CD4-positive, alpha-beta T cell treated with Interleukin-15 for 1 hour (primary cell): ENCODE measurements around the gene SLC13A1.
"Not testable (repeated sequence)": the region's sequence is repeated elsewhere in the genome, so short reads cannot be mapped to it uniquely, and the experiment has no call there.

Experiments used
- DNase-seq: peaks from one replicate; pipeline ENCODE4 v3.0.0-alpha.2; 2020

SLC13A1 gene

DNA sequence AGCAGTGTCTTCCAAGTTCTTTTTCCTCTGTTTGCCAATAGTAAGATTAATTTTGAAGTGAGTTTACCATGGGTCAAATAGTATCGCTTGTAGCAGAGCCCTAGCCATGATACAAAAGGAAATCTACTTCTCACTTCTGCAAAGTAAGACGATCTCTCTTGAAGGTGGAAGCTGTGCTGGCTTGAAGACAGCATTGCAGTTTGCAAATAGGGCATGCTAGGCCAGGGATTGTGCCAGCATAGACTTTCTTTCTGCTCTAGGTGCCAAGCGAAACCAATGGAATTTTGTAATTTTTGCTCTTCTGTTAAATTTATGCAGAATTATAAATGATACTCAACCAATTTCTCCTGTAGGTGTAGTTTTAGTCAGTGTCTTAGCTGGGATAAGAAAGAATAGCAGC is 74.5 kb downstream of the SLC13A1 start:
- DNase-seq, result no peak

DNA sequence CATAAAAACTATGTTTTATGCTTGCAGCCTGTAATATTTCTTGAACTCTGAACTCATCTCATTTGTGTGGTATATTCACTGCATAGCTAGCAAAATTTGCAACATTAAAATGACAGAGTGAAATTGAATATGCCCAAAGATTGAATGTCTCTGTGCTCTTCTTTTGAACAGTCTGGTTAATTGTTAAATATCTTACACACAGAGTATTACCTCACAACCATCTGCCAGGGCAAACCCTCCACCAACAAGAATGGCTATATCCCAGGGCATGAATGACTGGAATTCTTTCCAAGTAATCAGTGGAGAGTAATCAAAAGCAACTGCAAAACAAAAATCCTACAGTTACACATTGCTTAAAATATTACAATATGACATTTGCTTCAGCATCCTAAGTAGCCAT is 76.9 kb downstream of the SLC13A1 start:
- DNase-seq, result no peak

DNA sequence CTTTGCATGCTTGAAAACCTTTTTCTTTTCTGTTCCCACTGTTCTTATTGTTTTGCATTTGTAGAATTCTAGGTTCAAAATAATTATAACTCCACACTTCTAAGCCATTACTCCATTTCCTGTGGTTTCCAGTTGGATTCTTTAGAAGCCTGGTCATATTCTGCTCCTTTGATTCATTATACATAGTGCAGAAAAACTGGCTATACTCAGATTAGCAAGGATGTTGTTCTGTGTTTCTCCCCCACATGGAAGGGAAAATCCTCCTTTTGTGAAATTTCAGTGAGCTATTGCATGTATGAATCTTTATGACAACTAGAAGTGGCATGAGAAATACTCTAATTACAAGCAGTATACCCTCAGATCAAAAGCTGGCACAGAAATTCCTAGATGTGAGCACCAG is 79.5 kb downstream of the SLC13A1 start:
- no peak for DNase-seq

DNA sequence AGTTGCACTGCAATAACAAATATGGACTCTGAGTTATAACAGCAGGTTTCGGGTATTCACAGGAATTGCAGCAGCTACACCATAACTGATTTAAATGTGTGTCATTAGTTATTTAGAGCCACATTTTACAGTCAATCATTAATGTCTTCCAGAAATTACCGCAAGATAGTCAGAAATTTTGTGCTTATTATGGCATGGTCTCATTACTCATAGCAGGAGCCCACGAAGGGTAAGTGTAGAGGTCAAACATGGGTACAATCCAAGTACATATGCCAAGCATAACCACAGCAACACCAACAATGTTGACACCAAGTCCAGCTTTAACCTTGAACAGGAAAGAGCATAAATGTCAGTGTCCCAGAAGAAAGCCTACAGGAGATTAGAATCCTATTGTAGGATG is 84.4 kb downstream of the SLC13A1 start:
- no peak for DNase-seq

DNA sequence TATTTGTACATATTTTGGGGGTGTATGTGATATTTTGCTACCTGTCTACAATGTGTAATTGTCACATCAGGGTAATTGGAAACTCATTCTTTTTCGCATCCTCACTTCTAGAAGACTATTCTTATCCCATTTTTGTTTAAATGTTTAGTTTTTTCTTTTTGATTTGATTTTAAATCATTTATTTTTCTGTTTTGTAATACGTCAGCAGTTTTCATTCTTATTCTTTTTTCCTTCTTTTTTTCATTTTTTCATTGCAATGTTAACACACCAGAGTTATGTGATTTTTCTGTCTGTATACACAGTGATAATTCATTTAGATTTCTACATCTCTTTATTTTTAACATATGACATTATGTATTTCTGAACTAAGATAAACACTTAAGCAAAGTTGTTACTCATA is 85.5 kb downstream of the SLC13A1 start:
- DNase-seq, result no peak

DNA sequence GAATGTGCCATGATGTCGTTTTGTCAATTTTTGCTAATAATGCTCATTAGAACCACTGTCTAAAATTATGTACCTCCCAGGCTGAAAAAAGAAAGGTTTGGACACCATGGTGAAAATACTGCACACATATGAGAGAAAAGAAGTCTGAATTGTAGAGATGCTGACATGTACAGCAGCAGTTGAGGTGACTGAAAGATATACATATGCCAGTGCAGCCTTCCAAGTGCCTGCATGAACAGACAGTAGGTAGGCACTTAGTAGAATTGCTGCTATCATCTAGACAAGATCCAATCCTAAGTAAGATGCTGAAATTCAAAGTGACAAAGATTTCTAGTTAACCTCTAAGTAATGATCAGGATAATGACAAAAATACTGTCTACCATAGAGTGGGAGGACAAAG is 86.9 kb downstream of the SLC13A1 start:
- no peak for DNase-seq

DNA sequence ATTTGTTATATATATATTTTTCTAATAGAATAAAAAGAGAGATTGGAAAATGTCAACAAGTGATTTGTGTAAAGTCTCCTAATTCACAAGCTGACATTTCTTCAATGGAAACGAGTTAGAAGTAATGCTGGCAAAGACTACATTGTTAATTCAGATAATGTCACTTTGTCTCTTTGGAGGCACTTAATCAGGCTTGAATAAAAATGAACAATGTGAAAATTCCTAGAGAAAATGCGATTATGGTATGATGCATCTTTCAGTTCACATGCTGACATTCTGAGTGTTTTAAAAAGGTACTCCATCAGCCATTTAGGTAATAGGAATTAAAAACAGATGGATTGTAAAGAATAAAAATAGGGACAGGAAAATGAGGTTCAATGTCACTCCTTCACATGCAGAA is 100.1 kb downstream of the SLC13A1 start:
- no peak for DNase-seq

DNA sequence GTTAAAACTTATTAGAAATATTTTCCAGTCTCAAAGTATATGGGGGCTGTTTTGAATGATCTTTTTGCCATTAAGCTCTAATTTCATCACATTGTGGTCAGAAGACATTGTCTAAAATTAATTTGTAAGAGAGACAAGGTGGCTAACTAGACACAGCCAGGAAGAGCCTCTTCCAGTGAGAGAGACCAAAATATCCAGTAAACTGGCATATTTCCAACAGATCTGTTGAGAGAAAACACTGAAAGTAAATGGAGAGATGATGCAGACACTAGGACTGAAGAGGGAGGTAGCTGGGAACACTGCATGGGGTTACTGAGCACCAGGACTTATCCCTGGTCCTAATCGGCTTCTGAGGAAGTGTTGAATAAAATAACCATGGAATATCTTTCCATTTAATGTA is 102.8 kb downstream of the SLC13A1 start:
- no peak for DNase-seq

DNA sequence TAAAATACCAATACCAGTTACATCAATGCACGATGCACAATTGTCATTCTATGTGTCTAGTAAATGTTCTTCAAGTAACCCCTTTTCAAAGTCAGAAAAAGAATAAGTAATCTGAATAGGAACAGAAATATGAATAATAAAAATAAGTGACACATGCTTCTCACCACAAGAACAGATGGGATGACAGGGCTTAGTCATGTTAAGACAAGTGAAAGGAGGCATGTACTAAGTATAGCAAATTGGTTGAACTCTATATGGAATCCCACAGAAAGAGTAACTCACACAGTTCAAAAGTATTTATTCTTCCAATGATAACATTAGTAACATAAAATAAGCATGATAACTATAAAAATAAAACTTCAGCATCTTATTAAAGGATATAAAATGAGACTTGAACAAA is 103.3 kb downstream of the SLC13A1 start:
- DNase-seq, result no peak

DNA sequence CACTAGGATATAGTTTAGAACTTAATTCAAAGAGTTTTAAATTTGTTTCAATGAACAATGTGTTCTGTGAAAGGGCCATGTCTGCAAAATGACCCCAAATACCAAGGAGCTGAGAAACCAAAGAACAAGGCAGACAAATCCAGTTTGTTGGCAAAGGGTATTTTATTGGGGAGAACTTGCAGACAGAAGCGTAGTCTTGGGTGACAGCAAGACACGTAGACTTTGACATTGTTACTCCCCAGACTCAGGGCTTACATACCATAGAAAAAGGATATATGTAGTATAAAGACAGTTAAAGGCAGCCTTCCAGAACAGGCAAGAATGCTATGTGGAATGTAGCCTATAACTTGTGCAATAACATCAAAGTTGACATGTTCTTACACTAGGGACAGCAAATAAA is 109.3 kb downstream of the SLC13A1 start:
- no peak for DNase-seq

DNA sequence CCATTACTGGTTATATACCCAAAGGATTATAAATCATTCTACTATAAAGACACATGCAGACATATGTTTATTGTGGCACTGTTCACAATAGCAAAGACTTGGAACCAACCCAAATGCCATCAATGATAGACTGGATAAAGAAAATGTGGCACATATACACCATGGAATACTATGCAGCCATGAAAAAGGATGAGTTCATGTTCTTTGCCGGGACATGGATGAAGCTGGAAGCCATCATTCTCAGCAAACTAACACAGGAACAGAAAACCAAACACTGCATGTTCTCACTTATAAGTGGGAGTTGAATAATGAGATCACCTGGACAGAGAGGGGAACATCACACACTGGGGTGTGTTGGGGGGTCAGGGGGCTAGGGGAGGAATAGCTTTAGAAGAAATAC is 112.9 kb downstream of the SLC13A1 start:
- not testable (repeated sequence) for DNase-seq

DNA sequence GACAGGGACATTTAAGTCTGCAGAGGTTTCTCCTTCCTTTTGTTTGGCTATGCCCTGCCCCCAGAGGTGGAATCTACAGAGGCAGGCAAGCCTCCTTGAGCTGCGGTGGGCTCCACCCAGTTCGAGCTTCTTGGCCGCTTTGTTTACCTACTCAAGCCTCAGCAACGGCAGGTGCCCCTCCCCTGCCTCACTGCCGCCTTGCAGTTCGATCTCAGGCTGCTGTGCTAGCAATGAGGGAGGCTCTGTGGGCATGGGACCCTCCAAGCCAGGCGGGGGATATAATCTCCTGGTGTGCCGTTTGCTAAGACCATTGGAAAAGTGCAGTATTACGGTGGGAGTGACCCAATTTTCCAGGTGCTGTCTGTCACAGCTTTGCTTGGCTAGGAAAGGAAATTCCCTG is 114.9 kb downstream of the SLC13A1 start:
- not testable (repeated sequence) for DNase-seq

DNA sequence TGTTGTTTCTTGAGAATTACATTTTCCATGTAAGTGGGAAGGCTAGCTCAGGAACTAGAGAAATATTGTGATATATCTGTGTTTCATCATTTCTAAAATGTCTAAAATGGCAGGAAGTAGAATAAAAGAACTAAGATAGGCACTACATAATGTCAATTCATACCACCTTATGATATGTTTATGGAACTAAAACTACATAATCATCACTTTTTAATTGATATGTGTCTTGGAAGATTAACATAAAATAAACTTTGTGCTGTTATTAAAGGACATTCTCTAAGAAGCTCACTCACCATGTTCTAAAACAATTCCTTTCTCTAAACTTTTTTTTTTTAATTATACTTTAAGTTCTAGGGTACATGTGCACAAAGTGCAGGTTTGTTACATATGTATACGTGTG is 120.7 kb downstream of the SLC13A1 start:
- DNase-seq, result no peak

DNA sequence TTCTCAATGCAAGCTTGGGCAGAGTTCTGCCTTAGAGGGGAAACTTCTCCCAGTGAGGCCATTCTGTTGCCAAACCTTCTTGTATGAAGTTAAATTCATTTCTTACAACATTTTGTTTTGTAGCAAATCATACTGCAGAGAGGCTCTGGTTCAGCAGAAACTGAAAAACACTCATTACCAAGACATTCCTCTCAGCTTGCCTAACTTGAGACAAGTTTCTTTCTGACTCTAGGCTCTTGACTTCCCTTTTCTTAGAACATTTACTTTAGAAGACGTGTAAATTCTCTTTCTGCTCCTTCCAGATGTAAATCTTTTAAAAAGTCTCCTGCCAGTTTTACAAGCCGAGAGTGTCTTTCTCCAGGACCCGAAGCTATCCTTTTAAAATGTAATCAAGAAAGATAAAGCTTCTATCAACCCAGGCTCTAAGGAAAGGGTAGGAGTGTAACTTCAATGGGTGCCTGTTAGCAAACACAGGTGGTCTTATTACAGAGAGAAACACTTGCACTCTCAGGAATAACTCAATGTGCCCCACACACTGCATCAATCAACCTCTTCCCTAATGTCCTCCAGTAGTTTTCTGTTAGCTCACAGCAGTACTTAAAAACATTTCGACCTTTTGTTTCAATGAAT is 123.8 kb downstream of the SLC13A1 start:
- DNase-seq, result no peak

DNA sequence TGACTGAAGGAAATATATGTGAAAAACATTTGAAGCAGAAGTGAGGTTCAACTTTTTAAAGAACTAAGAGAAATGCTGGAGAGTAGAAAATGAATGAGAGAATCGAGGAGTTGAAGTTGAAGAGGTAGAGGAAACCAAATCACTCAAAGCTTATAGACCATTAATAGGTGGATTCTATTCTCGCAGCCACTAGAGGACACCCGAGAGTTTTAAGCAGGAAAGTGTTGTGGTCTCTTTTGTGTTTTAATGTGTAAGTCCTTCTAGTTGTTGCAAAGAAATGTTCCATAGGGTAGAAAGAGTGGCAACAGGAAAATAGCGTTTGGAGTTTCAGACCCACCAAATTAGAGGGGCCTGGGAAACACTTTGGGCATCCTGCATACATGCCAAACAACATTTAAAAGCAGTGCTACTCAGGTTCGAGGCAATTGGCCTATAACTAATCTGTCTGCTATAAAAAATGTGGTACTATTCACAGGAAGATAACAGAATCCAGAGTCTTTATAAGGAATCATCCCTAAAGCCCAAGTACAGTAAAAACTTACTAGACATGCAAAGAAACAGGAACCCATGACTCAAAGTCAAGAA is 129.0 kb downstream of the SLC13A1 start:
- no peak for DNase-seq

DNA sequence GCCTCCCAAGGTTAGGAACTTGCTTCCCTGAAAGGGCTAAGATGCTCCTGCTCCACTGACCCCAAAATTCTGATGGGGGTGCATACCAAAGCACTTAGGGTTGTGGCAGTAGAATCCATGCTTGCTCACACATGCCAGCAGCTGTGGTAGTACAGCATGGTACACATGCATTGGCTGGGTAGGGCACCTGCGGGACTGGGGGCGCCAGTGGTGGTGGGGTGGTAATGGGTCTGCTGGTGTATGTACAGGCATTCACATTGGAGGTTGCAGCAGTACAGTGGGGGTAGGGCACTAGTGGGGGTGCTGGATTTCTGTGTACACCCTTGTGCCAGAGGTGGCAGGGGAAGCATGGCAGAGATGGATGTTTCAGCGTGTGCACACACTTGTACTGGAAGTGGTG is 132.0 kb downstream of the SLC13A1 start:
- no peak for DNase-seq
